ENCODE data around the gene VEGFB. TPM values are rescaled to one million over a fixed set of nuclear protein-coding genes. Genes with fewer than 3 reads are reported as not detected.
A peak's percentile ranks its signal among the peaks of the same experiment; 100 is the strongest.

The VEGFB gene, protein sequence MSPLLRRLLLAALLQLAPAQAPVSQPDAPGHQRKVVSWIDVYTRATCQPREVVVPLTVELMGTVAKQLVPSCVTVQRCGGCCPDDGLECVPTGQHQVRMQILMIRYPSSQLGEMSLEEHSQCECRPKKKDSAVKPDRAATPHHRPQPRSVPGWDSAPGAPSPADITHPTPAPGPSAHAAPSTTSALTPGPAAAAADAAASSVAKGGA
- 189 TPM for polyA plus RNA-seq (2012; ENCODE audit: insufficient read length, low read depth)

DNA sequence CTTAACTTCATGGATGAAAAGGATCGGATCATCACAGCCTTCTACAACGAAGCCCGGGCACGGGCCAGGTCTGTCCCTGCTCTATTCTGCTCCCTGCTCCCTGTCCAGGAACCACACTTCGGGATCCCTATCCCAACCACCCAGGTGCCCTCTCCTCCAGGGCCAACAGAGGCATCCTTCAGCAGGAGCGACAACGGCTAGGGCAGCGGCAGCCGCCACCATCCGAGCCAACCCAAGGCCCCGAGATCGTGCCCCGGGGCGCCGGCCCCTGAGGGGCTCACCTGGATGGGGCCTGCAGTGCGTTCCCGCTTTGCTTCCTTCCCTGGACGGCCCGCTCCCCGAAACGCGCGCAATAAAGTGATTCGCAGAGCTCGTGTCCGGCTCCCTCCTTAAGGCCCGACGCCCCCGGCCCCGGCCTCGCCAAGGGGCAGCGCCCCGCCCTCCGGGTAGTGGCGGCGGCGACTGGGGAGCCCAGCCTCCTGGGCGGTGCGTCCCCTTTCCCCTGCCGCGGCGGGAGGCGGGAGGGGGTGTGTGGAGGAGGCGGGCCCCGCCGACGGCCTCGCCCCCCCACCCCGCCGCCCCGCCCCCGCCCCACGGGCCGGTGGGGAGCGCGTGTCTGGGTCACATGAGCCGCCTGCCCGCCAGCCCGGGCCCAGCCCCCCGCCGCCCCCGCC lies at the start of gene VEGFB:
VEGFB (plus strand) TSS at position 672 of the 674 bp plus-strand sequence. CDS start 250 bp downstream, outside the sequence.
- TF ChIP-seq TAF1 (IDR thresholded peaks at IDR 0.05; ENCODE audit: borderline replicate concordance, insufficient read depth, low read length), result no peak
- TF ChIP-seq FOXP2 (optimal IDR thresholded peaks at IDR 0.05; ENCODE audit: borderline replicate concordance, extremely low read depth, extremely low read length, insufficient read depth), result no peak
- TF ChIP-seq POLR2AphosphoS5 (IDR thresholded peaks at IDR 0.05; ENCODE audit: low read depth, low read length), result no peak
- no peak for TF ChIP-seq SIN3A (IDR thresholded peaks at IDR 0.05; ENCODE audit: borderline replicate concordance, insufficient read depth, low read length)
- TF ChIP-seq, protein P1, sequence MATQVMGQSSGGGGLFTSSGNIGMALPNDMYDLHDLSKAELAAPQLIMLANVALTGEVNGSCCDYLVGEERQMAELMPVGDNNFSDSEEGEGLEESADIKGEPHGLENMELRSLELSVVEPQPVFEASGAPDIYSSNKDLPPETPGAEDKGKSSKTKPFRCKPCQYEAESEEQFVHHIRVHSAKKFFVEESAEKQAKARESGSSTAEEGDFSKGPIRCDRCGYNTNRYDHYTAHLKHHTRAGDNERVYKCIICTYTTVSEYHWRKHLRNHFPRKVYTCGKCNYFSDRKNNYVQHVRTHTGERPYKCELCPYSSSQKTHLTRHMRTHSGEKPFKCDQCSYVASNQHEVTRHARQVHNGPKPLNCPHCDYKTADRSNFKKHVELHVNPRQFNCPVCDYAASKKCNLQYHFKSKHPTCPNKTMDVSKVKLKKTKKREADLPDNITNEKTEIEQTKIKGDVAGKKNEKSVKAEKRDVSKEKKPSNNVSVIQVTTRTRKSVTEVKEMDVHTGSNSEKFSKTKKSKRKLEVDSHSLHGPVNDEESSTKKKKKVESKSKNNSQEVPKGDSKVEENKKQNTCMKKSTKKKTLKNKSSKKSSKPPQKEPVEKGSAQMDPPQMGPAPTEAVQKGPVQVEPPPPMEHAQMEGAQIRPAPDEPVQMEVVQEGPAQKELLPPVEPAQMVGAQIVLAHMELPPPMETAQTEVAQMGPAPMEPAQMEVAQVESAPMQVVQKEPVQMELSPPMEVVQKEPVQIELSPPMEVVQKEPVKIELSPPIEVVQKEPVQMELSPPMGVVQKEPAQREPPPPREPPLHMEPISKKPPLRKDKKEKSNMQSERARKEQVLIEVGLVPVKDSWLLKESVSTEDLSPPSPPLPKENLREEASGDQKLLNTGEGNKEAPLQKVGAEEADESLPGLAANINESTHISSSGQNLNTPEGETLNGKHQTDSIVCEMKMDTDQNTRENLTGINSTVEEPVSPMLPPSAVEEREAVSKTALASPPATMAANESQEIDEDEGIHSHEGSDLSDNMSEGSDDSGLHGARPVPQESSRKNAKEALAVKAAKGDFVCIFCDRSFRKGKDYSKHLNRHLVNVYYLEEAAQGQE (IDR thresholded peaks at IDR 0.05; ENCODE audit: insufficient read depth in 1 of 2, low read depth in 2 of 2, low read length in 2 of 2), result no peak

DNA sequence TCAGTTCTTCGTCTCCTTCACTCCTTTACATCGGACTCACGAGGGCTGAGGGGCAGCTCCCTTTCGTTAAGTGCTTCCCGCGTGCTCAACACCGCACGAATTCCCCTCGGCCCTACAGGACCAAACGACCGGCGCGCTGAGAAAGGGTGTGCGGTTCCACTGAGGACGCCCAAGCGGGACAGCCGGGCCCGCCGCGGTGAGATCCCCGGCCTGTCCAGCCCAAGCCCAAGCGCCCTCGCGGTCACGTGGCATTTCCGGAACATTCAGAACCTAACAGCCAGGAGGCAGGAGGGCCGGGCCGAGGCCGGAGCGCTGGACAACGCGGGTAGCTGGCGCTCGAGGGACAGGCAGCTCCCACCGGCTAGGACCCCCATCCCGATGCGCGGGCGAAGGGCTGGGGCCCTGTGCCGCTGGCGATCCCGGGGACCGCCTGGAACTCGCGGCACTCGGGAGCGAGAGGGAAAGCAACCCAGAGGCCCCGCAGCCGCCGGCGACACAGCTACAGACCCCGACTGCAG lies 49.1 kb upstream of the VEGFB start:
- no peak for TF ChIP-seq FOXP2 (optimal IDR thresholded peaks at IDR 0.05; ENCODE audit: borderline replicate concordance, extremely low read depth, extremely low read length, insufficient read depth)
- TF ChIP-seq POLR2AphosphoS5 (IDR thresholded peaks at IDR 0.05; ENCODE audit: low read depth, low read length), result peak; percentile 95
- TF ChIP-seq, protein P1 (IDR thresholded peaks at IDR 0.05; ENCODE audit: insufficient read depth in 1 of 2, low read depth in 2 of 2, low read length in 2 of 2), result peak in 1 of 2 experiments; percentile 52; a peak in 1 of 4 replicates
- peak; percentile 94 for TF ChIP-seq TAF1 (IDR thresholded peaks at IDR 0.05; ENCODE audit: borderline replicate concordance, insufficient read depth, low read length)
- 0 out of 2 replicates have a peak, but pooled peaks have one; percentile 8 for TF ChIP-seq SIN3A (IDR thresholded peaks at IDR 0.05; ENCODE audit: borderline replicate concordance, insufficient read depth, low read length)

DNA sequence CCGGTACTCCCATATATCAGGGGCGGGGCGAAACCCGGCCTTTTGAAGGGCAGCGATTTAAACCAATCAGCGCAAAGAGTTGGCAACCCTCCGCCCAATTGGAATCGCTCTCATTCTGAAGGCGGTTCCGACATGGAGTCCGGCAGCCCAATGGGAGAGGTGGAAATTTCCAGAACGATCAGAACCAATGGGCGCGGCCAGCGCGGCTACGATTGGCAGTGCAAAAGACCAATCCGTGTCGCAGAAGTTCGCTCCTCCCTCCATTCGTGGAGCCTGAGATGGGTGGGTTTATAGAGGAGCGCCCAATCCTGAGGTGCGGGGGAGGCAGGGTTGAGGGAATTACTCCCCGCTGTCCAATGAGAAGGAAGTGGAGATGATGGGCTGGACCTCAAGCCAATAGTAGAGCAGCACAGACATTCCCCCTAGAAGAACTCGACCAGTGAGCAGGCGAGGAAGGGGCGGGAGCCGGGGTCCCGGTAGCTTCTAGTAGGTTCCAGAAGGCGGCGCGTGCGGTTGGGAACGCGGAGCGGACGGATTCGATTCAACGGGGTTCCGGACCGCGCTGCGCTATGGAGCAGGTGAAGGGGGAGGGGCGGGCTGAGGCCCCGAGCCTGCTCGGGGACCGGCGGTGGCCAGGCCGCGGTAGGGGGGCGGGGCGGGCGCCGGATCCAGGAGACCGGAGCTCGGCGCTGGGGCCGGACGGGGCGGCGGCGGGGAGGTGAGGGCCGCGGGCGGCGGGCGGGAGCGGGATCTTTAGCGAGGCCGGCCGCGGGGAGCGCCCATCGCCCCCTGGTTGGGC lies 48.5 kb upstream of the VEGFB start, which contains the start of gene STIP1:
STIP1 (plus strand) TSS at position 479 of the 799 bp plus-strand sequence; CDS start at position 570, 91 bp downstream.
- peak; percentile 48; the same call in 1 of the 2 replicates for TF ChIP-seq SIN3A (IDR thresholded peaks at IDR 0.05; ENCODE audit: borderline replicate concordance, insufficient read depth, low read length)
- TF ChIP-seq POLR2AphosphoS5 (IDR thresholded peaks at IDR 0.05; ENCODE audit: low read depth, low read length), result no peak; the same call in 1 of the 2 replicates
- TF ChIP-seq FOXP2 (optimal IDR thresholded peaks at IDR 0.05; ENCODE audit: borderline replicate concordance, extremely low read depth, extremely low read length, insufficient read depth), result no peak
- TF ChIP-seq, protein P1 (IDR thresholded peaks at IDR 0.05; ENCODE audit: insufficient read depth in 1 of 2, low read depth in 2 of 2, low read length in 2 of 2), result peak in 1 of 2 experiments; percentile 52; a peak in 1 of 4 replicates
- peak; percentile 92 for TF ChIP-seq TAF1 (IDR thresholded peaks at IDR 0.05; ENCODE audit: borderline replicate concordance, insufficient read depth, low read length)

DNA sequence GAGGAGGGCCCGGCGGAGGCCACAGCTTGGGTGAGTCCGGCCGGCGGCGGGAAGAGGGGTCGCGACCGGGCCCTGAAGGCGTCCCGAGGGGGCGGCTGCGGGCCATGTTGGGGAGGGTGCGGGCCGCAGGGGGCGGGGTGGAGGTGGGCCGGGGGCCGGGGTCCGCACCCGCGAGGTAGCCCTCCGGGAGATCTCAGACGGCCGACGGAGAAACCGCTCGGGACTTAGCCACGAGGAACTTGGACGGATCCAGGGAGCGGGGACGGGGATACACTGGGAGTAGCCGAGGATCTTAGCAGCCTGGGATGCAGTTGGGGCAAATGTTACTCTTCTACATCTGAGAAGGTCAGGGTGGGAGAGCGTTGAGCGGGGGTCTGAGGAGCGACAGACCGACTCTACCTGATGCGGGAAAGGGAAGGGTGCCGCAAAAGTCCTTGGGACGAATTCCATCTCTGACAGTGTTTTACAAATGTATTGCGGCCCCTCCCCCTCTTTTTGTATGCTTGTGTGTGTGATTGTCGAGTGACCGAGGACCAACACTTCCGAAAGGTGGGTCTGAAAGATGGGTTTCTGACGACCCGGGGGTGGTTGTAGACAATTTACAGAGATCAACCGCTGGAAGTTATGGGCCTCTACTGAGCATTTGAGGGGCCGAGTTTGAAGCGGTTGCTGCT lies 47.8 kb upstream of the VEGFB start:
- peak; percentile 80; the same call in 1 of the 2 replicates for TF ChIP-seq SIN3A (IDR thresholded peaks at IDR 0.05; ENCODE audit: borderline replicate concordance, insufficient read depth, low read length)
- TF ChIP-seq, protein P1 (IDR thresholded peaks at IDR 0.05; ENCODE audit: insufficient read depth in 1 of 2, low read depth in 2 of 2, low read length in 2 of 2), result no peak

All from PFSK-1 (cell line).